Measurements from ENCODE around the gene HYAL2.

Gene HYAL2

DNA sequence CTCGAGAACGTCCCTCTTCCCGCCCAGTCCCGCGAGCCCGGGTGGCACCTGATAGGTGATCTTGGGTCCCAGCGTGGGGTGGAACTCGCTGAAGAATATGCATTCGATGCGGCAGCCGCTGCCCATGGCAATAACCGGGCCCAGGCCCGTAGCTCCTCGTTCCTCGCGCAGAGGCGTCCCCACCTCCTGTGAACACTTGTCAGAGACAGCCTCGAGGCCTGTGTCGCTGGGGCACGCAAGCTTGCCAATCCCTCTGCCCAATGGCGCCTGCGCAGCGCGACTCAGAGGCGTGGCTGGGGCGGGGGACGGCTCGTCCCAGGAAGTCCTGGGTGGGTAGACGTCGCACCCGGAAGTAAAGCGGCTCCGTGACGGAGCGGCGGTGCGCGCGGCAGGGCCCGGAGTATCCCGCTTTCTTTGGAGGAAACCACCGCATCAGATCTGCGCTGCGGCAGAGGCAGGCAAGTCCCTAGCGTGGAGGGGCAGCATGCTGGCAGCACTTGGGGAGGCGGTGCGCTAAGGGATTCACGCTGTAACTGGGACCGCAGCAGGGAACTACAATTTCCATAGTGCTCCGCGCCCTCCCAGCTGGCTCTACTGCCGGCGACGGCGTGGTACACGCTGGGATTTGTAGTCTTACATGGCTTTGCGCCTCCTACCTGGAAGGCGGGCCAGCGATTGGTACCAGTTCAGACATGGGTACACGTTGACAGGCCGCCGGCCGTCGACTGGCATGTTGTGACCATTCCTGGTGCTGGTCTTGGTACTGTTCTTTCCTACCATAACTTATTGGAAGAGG lies 28.2 kb upstream of the HYAL2 start, which contains the start of the genes CYB561D2 and NPRL2:
Gene CYB561D2 (plus strand): TSS at position 336 of the 796 bp plus-strand sequence. CDS start 572 bp downstream, outside the sequence.
Gene NPRL2 (minus strand): TSS at position 249 of the 796 bp plus-strand sequence. CDS start 123 bp downstream, at position 126.
- DNase-seq = peak; percentile 94

DNA sequence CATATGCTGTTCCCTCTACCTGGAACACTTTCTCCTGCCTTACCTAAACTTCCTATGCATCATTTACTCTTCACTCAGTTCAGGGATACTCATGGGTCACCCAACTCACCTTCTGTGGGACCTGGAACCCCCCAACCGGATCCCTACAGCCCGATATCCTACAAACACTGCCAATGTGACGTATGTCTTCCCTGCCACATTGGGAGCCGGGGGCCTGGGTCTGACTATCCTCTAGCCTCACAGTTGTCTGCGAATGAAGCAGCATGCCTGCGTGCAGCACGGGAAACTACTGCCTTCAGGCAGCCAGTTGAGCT lies 27.6 kb upstream of the HYAL2 start:
- DNase-seq = no peak

DNA sequence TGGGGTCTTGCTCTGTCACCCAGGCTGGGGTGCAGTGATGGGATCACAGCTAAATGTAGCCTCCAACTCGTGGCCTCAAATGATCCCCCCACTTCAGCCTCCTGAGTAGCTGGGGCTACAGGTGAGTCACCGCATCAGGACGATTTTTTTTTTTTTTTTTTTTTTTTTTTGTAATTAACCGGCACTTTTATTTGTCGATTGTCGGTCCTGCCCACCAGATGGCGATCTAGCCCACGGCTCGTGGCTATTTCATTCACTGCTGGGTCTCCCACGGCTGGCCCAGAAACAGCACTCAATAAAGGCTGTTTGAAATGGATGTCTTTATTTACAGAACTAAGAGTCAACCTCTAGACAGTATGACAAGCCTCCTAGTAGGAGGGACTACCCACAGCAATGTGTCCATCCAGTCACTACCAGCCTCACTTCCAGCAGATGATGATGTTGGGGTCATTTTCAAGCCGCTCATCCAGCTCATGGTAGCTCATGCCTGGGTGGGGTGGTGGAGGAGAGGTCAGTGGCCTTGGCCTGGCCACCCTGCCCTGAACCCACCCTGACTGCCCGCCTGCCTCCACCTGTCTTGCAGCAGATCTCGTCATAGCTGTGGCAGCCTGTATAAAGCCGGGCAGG lies 24.8 kb upstream of the HYAL2 start:
- DNase-seq = peak; percentile 79

DNA sequence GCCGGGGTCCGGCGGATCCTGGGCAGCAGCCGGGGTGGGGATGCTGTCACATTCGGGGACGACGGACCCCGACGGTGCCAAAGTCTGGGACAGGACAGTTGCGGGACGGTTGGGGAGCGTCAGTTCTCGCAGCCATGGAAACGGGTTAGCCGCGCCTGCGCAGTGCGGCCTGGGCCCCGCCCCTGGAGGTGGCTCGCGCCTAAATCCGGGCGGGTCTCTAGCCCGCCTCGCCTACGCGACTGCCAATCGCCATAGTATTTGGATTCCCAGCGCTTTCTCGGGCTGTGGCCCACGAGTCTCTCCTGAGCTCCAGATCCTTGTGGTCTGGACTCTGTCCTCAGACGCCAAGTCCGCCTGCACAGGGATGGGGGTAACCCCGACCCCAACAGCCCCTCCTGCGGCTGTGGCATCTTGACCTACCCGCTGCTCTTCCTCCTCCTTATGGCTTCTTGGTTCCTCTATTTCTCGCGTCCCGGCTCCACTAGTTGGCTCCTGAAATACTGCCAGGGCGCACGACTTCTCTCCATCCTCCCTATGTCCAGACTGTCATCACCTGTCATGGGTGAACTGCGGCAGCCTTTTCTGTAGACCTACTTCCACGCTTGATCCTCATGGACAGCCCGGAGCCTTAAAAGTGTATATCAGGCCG lies 23.2 kb upstream of the HYAL2 start, which contains the start of gene ZMYND10:
Gene ZMYND10 (minus strand): TSS at position 147 of the 649 bp plus-strand sequence. CDS start 153 bp downstream, outside the sequence.
- peak; percentile 72 for DNase-seq

DNA sequence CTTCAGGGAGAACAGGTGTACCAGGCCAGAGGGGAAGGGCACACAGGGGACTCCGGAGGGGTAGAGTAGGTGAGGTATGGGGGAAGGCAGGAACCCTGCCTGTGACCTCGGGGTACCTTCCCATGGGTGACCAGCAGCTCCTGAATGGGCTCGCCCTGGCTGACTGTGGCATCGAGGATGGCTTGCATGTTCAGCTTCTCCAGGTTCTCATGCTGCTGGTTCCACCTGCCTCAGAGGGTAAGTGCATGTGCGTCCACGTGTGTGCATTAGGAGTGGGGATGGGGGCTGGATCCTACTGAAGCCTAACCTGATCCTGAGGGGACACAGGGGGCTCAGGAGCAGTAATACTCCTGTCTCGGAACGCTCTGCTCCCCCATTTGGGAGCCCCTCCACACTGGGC lies 22.5 kb upstream of the HYAL2 start:
- DNase-seq = no peak

DNA sequence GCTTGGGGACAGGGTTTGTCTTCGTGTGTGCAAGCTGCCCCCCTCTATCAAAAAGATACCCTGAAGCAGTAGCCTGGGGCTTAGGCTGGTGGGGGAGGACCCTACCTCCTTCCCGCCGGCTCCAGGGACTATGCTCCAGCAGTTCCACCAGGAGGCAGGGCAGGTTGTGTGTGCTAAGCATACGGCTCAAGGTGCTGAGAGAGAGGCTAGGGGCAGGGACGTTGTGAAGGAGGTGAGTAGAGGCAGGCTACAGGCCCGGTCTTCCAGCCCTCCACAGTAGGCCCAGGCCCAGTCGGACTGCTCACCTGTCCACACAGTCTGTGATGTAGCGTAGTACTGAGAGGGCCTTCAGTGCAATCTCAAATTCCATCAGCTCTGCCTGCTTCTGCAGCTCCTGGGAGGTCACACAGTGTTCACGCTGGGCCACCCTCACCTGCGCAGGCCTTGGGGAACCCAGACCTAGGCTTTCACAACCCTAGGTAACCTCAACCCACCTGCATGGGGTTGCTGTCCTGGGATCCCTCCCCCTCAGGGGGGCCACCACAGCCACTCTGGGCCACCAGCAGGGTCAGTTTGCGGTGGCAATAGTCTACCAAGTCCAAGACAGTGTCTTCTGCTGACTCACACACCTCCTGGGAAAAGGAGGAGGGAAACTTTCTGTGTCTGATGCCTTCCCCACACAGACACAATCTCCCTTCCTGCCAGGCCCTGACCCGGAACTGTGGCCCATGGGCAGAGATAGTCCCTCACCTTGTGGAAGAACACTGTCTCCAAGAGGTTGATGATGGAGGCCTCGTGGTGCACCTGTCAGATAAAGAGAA lies 20.5 kb upstream of the HYAL2 start:
- no peak for DNase-seq

DNA sequence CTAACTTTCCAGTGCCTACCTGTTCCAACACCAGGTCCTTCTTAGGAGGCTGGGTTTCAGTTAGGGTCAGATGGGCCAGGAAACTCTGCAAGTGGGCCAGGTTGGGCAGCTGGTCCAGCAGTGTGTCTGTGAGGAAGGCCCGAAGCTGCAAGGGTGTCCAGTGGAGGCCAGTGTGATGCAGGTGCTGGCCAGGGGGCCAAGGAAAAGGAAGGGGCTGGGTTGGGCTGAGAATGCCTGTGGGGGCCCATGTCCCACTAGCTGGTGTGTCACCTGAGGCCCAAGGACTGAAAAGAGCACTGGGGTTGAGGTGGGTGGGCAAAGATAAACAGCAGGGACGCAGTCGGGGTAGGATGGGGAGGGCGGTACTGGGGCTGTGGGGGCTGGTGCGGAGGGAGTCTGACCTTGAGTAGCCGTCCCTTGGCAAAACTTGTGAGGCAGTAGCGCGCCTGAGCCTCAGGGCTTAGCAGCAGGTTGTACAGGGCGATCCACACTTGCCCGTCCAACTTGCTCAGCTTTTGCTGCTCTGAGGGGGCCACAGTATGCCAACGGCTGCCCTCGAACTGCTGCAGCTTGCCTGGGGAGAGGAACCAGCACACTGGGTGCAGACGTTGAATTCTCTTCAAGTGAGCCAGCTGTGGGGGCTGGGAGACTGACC lies 19.6 kb upstream of the HYAL2 start:
- no peak for DNase-seq

DNA sequence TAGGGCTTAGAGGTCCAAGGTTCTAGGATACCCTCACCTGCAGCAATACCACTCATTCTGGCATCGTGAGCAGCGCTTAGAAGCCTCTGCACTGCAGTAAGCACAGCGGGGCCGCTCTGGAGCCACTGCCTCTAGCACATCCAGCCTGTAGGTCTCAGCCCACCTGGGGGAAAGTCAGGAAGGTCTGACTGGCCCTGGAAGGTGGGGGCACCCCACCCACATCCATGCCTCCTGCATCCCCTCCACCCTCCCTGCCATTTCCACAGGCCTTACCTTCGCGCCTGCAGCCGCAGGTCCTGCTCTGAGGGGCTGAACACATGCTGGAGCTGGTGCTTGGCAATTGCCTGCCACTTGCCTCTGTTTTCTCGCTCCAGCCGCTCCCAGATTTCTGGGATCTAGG lies 19.0 kb upstream of the HYAL2 start:
- no peak for DNase-seq

DNA sequence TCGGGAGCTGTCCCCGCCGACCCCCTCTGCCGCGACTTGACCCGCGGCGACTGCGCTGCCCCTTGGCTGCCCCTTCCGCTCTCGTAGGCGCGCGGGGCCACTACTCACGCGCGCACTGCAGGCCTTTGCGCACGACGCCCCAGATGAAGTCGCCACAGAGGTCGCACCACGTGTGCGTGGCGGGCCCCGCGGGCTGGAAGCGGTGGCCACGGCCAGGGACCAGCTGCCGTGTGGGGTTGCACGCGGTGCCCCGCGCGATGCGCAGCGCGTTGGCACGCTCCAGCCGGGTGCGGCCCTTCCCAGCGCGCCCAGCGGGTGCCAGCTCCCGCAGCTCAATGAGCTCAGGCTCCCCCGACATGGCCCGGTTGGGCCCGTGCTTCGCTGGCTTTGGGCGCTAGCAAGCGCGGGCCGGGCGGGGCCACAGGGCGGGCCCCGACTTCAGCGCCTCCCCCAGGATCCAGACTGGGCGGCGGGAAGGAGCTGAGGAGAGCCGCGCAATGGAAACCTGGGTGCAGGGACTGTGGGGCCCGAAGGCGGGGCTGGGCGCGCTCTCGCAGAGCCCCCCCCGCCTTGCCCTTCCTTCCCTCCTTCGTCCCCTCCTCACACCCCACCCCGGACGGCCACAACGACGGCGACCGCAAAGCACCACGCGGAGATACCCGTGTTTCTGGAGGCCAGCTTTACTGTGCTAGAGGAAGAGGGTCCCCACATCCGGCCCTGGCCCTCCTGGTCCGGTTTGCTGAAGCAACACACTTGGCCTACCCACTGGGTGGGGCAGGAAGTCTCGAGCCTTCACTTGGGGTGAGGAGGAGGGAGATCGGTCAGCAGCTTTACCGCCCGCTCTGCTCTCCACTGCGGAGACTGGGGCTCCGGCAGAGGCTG lies 18.1 kb upstream of the HYAL2 start, which contains the start of gene RASSF1:
Gene RASSF1 (minus strand): TSS at position 389 of the 882 bp plus-strand sequence. CDS start 31 bp downstream, at position 358.
- peak; percentile 83 for DNase-seq

DNA sequence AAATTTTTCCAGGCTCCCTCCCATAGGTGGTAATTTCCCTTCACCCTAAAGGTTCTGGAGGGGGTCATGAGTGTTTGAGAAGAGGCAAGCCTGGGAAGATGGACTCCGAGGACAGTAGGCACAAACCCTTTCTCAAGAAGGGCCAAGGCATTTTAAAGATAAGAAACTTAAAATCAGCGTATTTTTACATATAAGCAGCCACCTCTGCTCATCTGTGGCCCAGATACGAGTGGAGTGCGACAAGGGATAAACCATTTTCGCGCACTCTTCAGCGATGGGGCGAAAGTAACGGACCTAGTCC lies 17.6 kb upstream of the HYAL2 start:
- DNase-seq = no peak

DNA sequence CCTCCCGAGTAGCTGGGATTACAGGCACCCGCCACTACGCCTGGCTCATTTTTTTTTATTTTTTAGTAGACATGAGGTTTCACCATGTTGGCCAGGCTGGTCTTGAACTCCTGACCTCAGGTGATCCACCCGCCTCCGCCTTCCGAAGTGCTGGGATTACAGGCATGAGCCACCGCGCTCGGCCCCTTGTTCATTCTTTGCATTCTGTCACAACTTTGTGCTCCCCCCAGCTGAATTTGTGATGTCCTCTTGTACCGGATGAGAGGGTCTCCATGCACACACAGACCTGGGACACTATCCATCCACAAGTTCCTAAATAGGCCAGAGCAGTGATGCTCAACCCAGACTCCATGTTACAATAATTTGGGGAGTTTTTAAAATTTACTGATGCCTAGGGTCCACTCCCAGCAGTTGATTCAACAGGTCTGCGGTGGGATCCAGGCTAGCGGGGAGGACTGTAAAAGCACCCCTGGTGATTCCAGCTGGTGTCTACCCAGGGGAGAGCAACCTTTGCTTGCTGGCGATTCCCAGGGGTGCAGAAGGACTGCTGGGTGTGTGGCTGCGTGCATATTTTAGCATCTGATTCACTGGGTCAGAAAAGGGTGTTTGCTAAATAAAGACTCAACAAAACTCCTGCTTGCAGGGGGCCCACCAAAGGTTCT lies 17.1 kb upstream of the HYAL2 start:
- peak; percentile 66 for DNase-seq

DNA sequence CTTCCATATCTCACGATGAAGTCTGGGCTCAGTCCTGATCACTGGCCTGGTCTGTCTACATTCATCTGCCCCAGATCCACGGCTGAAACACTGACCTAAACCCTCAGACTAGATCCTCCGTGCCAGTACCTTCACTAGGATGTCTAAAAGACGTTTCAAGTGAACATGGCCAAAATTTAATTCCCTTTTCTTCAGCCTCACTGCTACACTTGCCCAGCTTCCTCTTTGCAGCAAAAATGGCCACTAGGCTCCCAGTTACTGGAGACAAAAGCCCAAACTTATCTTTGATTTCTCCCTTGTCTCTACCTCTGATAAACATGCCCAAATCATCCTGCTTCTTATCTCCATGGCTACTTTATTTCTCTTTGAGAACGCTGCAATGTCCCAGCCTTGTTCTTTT lies 16.4 kb upstream of the HYAL2 start:
- DNase-seq = no peak

DNA sequence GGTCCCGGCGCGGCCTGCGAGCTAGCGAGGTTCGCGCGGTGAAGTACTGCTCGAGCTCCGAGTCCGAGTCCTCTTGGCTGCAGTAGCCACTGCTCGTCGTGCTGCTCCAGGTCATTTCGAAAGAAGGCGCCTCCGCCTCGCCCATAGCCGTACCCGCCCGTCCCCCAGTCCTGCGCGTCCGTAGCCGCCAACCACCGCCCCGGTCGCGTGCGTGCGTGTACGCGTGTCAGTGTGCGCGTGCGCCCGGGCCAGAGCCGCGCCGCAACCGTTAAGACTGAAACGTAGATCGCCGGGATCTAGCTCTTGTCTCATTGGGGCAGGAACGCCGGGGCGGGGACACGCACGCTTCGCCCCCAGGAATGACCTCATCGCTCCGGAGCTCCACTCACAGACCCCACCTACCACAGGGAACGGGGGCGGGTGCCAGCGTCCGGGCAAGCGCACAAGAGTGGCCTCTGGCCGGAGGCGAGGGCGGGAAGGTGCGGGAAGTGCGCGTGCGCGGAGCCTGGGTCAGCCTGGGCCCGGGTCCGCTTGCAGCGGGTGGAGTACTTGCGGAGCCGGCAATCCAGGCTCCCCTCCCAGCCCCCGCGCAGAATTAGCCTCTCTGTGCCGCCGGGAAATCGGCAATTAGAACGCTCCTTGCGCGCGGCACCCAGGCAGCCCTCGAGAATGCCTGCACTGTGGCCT lies 14.8 kb upstream of the HYAL2 start:
- peak; percentile 100 for DNase-seq

DNA sequence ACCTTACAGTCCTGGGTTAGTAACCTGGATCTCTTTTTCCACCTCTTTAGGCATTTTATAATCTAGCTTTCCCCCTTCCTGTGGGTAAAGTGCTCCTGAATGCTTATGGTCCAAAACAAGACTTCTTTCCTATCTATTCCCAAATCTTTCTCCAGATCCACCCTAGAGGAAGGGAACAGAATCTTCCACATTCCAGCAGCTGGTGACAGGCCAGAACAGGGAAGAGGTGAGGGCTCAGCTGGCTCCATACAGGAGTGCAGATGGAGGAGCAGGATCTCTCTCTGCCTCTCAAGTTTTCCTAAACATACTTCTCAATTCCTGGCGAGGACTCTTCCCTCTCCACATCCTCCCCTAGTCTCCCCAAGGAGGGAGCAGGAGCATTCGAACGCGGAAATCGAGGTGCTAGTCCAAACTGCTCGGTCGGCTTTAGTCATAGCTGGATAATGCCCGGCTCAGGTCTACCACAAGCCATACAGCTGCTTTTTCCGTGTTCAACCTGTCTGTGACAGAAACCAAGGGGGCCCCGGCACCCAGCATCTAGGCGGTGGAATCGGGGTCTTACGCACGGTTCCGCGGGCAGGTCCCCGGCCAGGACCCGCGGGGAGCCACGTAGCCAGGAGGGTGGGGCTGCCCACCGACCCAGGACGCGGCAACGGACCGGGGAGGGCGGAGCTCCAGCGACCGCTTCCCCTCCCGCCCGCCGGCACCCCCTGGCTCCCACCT lies 14.1 kb upstream of the HYAL2 start:
- no peak for DNase-seq

DNA sequence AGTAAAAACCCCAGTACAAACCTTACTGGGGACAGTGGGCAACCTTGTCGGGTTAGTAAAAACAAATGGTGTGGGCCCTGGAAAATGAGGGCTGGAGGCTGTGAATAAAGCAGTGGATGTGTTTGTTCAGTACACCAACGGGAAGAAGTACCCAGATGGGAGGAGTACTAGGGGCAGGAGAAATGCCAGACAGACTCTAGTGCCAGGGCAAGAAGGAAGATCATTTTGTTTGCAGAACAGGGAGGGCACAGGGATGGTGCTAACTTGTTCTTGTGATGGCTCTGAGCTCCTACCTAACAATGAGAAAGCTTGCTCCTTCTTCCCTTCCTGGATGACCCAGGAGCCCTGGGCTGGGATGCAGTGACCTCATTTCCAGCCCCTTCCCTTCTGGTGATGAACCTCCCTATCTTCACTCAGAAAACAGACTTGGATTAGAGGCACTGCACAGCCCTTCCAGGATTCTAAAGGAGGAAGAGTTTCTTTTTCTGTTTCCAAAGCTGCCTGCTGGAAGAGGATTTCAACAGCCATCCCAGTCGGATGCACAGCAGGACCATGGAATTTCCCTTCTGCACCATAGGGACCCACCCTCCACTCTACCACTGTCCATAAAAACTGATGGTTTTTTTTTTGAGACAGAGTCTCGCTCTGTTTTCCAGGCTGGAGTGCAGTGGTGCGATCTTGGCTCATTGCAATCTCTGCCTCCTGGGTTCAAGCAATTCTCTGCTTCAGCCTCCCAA lies 12.0 kb upstream of the HYAL2 start:
- no peak for DNase-seq

DNA sequence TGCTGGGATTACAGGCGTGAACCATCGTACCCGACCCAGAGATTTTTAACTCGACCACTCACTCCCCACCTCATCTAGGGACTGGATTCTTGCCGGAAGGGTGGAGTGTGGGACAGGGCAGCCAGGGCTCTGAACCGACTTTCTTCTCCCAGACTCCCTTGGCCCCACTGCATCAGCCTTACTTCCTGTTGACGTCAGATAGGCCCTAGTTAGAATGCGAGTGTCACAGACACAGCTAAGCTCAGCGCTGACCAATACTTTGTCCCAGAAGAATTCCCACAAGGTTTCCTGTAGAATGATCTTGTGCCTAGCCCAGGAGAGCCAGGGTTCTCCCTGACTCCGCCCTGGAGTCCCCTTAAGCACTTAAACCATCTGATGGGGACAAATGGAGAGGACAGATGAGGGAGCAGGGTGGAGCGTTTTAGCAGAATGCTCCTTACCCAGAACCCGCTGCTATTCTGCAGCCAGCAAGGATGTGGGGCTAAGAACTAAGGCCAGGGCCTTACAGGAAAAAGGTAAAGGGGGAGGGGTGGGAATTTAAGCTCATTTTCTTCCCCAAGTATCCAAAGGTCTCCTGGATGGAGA lies 11.3 kb upstream of the HYAL2 start:
- DNase-seq = peak; percentile 78

DNA sequence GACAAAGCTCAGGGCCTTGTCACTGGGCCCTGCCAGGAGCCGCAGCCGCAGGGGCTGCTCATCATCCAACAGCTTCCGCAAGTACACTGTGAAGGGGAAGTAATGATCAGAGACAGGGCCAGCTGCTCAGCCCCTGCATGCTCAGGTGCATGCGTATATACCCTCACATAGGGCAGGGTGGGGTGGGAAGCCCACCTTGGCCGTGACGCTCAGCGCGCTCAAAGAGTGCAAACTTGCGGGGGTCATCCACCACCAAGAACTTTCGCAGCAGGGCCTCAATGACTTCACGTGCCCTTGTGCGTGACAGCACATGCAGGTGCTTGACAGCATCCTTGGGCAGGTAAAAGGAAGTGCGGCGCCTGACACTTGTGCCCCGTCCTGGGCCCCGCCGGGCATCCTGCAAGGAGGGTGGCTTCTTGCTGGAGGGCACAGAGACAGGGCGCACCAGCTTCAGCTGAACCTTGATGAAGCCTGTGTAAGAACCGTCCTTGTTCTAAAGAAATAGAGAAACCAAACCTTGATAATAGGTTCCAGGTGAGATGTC lies 8.9 kb upstream of the HYAL2 start:
- DNase-seq = no peak

DNA sequence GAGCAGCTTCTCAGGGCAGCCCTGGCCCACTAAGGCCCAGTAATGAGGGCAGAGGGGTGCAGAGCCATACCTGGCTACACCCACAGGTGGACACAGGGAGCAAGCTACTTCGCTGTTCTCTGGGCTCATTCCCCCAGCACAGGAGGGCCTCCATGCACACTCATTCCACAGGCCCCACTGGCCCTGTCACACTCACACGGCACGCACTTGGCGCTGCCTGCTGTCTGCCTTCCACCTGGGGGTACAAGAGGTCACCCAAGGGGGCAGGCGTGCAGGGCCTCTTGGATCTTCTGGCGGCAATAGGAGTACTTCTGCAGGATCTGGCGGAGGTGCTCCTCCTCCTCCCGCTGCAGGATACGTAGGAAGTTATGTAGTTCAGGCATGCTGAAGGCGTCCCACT lies 7.8 kb upstream of the HYAL2 start:
- no peak for DNase-seq
